H1 (cell line): Measurements from ENCODE around the gene GPC6.

Experiments used
- BACH1 ChIP-seq: IDR thresholded peaks from 2 replicates; pipeline ENCODE4 v1.6.1; 2012; ENCODE audit warnings: low read length, improper control_type of control experiment
- CTCF ChIP-seq, 3 experiments: IDR thresholded peaks; 1 replicate in 2 of 3; 2 replicates in 1 of 3; pipeline versions ENCODE4 v1.5.1 to v1.6.1; 2011; ENCODE audit warnings: low read length in 3 of 3, mild to moderate bottlenecking in 3 of 3, inconsistent platforms in 2 of 3, low read depth in 1 of 3, moderate library complexity in 1 of 3; ENCODE audit not compliant: insufficient read depth in 1 of 3; ENCODE audit errors: control extremely low read depth in 1 of 3
- KDM1A ChIP-seq: fragments of 200-600, 300-600 bp; sonication (generic); IDR thresholded peaks from 2 replicates; pipeline ENCODE4 v1.7.1; 2016; ENCODE audit warnings: mild to moderate bottlenecking, low read length, borderline replicate concordance
- NRF1 ChIP-seq: IDR thresholded peaks from 2 replicates; pipeline ENCODE4 v1.6.1; 2011; ENCODE audit warnings: mild to moderate bottlenecking, low read depth, low read length, improper control_type of control experiment
- POLR2AphosphoS5 ChIP-seq: IDR thresholded peaks from 2 replicates; pipeline ENCODE4 v1.6.1; 2011; ENCODE audit warnings: low read depth, low read length
- RXRA ChIP-seq: IDR thresholded peaks from 2 replicates; pipeline ENCODE4 v1.6.1; 2011; ENCODE audit warnings: low read depth, mild to moderate bottlenecking, low read length, moderate library complexity; ENCODE audit not compliant: insufficient read depth
- SRF ChIP-seq: IDR thresholded peaks from 2 replicates; pipeline ENCODE4 v1.6.1; 2011; ENCODE audit warnings: mild to moderate bottlenecking, low read depth, low read length, moderate library complexity
- USF2 ChIP-seq: IDR thresholded peaks from 2 replicates; pipeline ENCODE4 v1.6.1; 2011; ENCODE audit warnings: low read length, improper control_type of control experiment
- TF ChIP-seq, protein P1 (sequence below): IDR thresholded peaks from 2 replicates; pipeline ENCODE4 v1.6.1; 2012; ENCODE audit warnings: inconsistent platforms

- TF ChIP-seq CTCF (IDR thresholded peaks at IDR 0.05; ENCODE audit: control extremely low read depth in 1 of 3, insufficient read depth in 1 of 3, low read depth in 1 of 3, low read length in 3 of 3) = no peak
- TF ChIP-seq, protein P1, sequence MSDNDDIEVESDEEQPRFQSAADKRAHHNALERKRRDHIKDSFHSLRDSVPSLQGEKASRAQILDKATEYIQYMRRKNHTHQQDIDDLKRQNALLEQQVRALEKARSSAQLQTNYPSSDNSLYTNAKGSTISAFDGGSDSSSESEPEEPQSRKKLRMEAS = no peak
- TF ChIP-seq SRF = no peak
- TF ChIP-seq BACH1 = no peak
- no peak for TF ChIP-seq USF2
- TF ChIP-seq RXRA = peak; percentile 97
- no peak for TF ChIP-seq KDM1A
- no peak for TF ChIP-seq POLR2AphosphoS5
- TF ChIP-seq NRF1 = no peak
These were observed 2.1 kb upstream of the GPC6 start for GRCh38 chr13:93224535-93224934.
